HCT116 (cell line): ENCODE results near the gene FCN3. TPM values are rescaled to one million over a fixed set of nuclear protein-coding genes. Genes with fewer than 3 reads are reported as not detected.

ENCODE experiments used
- ATAC-seq: fragments of 200-7000 bp; cut with Tn5 transposase; 2 replicates; pipeline ENCODE4 v1.9.1; 2020; ENCODE audit warnings: mild to moderate bottlenecking, moderate library complexity
- BruUV-seq: library from RNA; stranded (reverse); fragments of 400-500 nt; replicated peaks from 2 replicates; lab custom pipeline; 2021; lab: Mats Ljungman, UMichigan
- CTCF ChIA-PET: fragments of 300-600 bp; sonication (Branson Sonifier 250); formaldehyde crosslinking; loops from one replicate; lab custom pipeline; 2021; ENCODE audit warnings: antibody characterized with exemption; lab: Charles Lee
- POLR2A ChIA-PET: fragments of 300-600, 350-600 bp; sonication (Branson Sonifier 250); formaldehyde crosslinking; loops from one replicate; lab custom pipeline; 2021; ENCODE audit warnings: antibody characterized with exemption; lab: Charles Lee
- RAD21 ChIA-PET, 2 experiments: fragments of 300-600 bp; sonication (Branson Sonifier 250); formaldehyde crosslinking; loops; one replicate each; lab custom pipeline; 2023; ENCODE audit warnings: low total read pairs in 2 of 2; ENCODE audit not compliant: uncharacterized antibody in 2 of 2, unreplicated experiment in 2 of 2, low non-redundant PET in 1 of 2; lab: Charles Lee
- DNase-seq: peaks from one replicate; pipeline ENCODE4 v3.0.0-alpha.2; 2010; ENCODE audit warnings: low read depth, low spot score
- H2AFZ ChIP-seq: fragments of 200-600 bp; shearing (Covaris generic), sonication (generic); 2 replicates; pipeline ENCODE4 v1.6.1; 2017; ENCODE audit warnings: low read depth, mixed run types, mixed read lengths, antibody characterized with exemption, low read length; ENCODE audit not compliant: poor library complexity, severe bottlenecking
- H3K27ac ChIP-seq: 2 replicates; pipeline ENCODE4 v1.5.1; 2012; ENCODE audit warnings: low read depth, low read length
- H3K27me3 ChIP-seq: fragments of 200-600 bp; sonication (generic); 2 replicates; pipeline ENCODE4 v1.6.1; 2016; ENCODE audit warnings: mixed run types, low read length, mixed read lengths; ENCODE audit not compliant: insufficient read depth
- H3K36me3 ChIP-seq, 2 experiments: fragments of 200-500 bp in 1 of 2; fragments of 200-600 bp in 1 of 2; sonication (Bioruptor generic) in 1 of 2; sonication (generic) in 1 of 2; 2 replicates each; pipeline versions ENCODE4 v1.5.1 to v1.6.1; 2014 to 2016; ENCODE audit warnings: low read length in 2 of 2, inconsistent platforms in 1 of 2, mixed read lengths in 1 of 2, mixed run types in 1 of 2; ENCODE audit not compliant: insufficient read depth in 2 of 2, control insufficient read depth in 1 of 2
- H3K4me1 ChIP-seq, 2 experiments: fragments of 200-600 bp in 1 of 2; sonication (generic) in 1 of 2; 2 replicates each; pipeline versions ENCODE4 v1.5.1 to v1.6.1; 2012 to 2017; ENCODE audit warnings: low read length in 2 of 2, inconsistent platforms in 1 of 2, mild to moderate bottlenecking in 1 of 2, mixed read lengths in 1 of 2, mixed run types in 1 of 2, moderate library complexity in 1 of 2; ENCODE audit not compliant: insufficient read depth in 2 of 2, control insufficient read depth in 1 of 2
- H3K4me2 ChIP-seq: fragments of 200-600 bp; sonication (generic); 2 replicates; pipeline ENCODE4 v1.6.1; 2017; ENCODE audit warnings: mixed run types, low read length, mixed read lengths
- H3K4me3 ChIP-seq, 2 experiments: fragments of 200-600 bp in 1 of 2; sonication (generic) in 1 of 2; replicated peaks in 1 of 2; 2 replicates each; pipeline ENCODE4 v1.5.1; 2011 to 2016; ENCODE audit warnings: low read length in 2 of 2, control low read depth in 1 of 2, low read depth in 1 of 2, mild to moderate bottlenecking in 1 of 2, mixed read lengths in 1 of 2, mixed run types in 1 of 2
- H3K79me2 ChIP-seq: fragments of 200-600 bp; sonication (generic); 2 replicates; pipeline ENCODE4 v1.6.1; 2017; ENCODE audit warnings: mild to moderate bottlenecking, mixed run types, low read length, moderate library complexity, mixed read lengths; ENCODE audit not compliant: insufficient read depth
- H3K9ac ChIP-seq: fragments of 200-600 bp; sonication (generic); 2 replicates; pipeline ENCODE4 v1.6.1; 2016; ENCODE audit warnings: low read length, mixed read lengths
- H3K9me2 ChIP-seq: fragments of 200-600 bp; sonication (generic), shearing (Covaris generic); 2 replicates; pipeline ENCODE4 v1.6.1; 2017; ENCODE audit warnings: mixed run types, mild to moderate bottlenecking, moderate library complexity; ENCODE audit not compliant: insufficient read depth
- H3K9me3 ChIP-seq, 2 experiments: fragments of 200-500 bp in 1 of 2; fragments of 200-600 bp in 1 of 2; sonication (Bioruptor generic) in 1 of 2; sonication (generic) in 1 of 2; 2 replicates each; pipeline ENCODE4 v1.6.1; 2014 to 2017; ENCODE audit warnings: low read length in 2 of 2, mixed read lengths in 2 of 2, inconsistent platforms in 1 of 2, low read depth in 1 of 2, mild to moderate bottlenecking in 1 of 2, mixed run types in 1 of 2, moderate library complexity in 1 of 2; ENCODE audit not compliant: control insufficient read depth in 1 of 2, insufficient read depth in 1 of 2
- H4K20me1 ChIP-seq: fragments of 200-600 bp; sonication (generic), shearing (Covaris generic); 2 replicates; pipeline ENCODE4 v1.6.1; 2017; ENCODE audit warnings: mixed run types, mild to moderate bottlenecking, moderate library complexity; ENCODE audit not compliant: insufficient read depth
- EGR1 ChIP-seq: IDR thresholded peaks from 2 replicates; pipeline ENCODE4 v1.6.1; 2012; ENCODE audit warnings: low read depth
- ZFX ChIP-seq: fragments of 450-650 bp; IDR thresholded peaks from 2 replicates; pipeline ENCODE4 v1.6.1; 2017
- intact Hi-C: fragments of 100-400 bp; cut with micrococcal nuclease; formaldehyde crosslinking; loops from 2 replicates; pipeline ENCODE4 v1.10.0; 2022
- total RNA-seq: library from RNA; stranded (reverse); gene quantifications from one replicate; pipeline ENCODE4 v1.2.1, GENCODE V29; 2021; ENCODE audit not compliant: unreplicated experiment
- TF ChIP-seq, protein P1 (sequence below), 3 experiments: fragments of 200-600 bp in 1 of 3; sonication (generic) in 1 of 3; IDR thresholded peaks in 2 of 3; conservative IDR thresholded peaks in 1 of 3; 2 replicates each; pipeline ENCODE4 v1.5.1; 2012 to 2017; ENCODE audit warnings: low read depth in 2 of 3, low read length in 2 of 3, antibody characterized with exemption in 1 of 3, borderline replicate concordance in 1 of 3, control low read depth in 1 of 3, mild to moderate bottlenecking in 1 of 3, mixed read lengths in 1 of 3, mixed run types in 1 of 3, moderate library complexity in 1 of 3; ENCODE audit not compliant: insufficient read depth in 1 of 3

The FCN3 gene
- total RNA-seq, 1 experiment from 2014 or later = 1.2 TPM

DNA sequence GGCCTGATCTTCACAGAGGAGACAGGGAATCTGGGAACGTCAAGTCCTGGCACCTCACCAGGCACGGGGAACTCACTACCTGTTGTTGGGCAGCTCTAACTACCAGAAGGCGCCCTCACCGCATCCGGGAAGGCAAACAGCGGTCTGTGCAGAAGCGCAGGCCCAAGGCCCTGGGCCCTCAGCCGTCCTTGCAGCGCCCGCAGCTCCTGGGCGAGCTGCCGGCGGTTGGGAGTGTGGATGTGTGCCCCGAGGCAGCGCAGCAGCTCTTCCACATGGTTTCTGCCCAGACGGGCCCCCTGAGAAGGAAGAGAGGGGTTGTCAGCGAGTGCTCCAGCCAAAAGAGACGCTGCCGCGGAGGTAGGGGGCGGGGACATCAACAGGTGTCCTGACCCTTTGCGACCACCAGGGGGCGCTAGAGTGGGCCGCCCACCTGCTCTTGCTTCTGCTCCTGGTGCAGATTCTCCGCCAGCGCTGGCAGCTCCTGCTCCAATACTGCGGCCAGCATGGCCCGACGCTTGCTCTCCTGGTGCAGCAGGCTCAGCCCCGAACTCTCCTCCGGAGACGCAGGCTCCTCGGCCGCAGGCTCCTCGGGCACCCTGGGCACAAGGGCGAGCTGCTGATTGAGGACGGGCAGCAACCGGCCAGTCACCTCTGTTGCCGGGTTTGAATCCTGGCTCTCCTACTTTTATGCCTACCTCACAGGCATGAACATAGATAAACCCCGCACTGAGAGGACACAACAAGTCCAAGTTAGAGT, 17.2 kb downstream of the FCN3 start:
- peak overlapping the region; percentile 39; the same call in 1 of the 2 replicates for H3K27ac ChIP-seq
- TF ChIP-seq, protein P1, sequence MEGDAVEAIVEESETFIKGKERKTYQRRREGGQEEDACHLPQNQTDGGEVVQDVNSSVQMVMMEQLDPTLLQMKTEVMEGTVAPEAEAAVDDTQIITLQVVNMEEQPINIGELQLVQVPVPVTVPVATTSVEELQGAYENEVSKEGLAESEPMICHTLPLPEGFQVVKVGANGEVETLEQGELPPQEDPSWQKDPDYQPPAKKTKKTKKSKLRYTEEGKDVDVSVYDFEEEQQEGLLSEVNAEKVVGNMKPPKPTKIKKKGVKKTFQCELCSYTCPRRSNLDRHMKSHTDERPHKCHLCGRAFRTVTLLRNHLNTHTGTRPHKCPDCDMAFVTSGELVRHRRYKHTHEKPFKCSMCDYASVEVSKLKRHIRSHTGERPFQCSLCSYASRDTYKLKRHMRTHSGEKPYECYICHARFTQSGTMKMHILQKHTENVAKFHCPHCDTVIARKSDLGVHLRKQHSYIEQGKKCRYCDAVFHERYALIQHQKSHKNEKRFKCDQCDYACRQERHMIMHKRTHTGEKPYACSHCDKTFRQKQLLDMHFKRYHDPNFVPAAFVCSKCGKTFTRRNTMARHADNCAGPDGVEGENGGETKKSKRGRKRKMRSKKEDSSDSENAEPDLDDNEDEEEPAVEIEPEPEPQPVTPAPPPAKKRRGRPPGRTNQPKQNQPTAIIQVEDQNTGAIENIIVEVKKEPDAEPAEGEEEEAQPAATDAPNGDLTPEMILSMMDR (IDR thresholded peaks at IDR 0.05 in 2 of 3, conservative IDR thresholded peaks at IDR 0.05 in 1 of 3; ENCODE audit: borderline replicate concordance in 1 of 3, insufficient read depth in 1 of 3, low read depth in 2 of 3, low read length in 2 of 3) = peak; percentile 80 to 94 (median 85)
- TF ChIP-seq EGR1 (no peak), ZFX (peak; percentile 37; the same call in 1 of the 2 replicates)
- no peaks in the 10 kb centered on the region for H3K9me2 ChIP-seq
- POLR2A ChIA-PET = interaction anchor here (1.5 kb wide), 1 partner anchor 9 kb away, joined by 3 read pairs; no protein-coding TSS in a partner anchor
- no peaks in the 10 kb centered on the region for H3K79me2 ChIP-seq
- peaks cover 7 to 11% of the 10 kb centered on the region in 2 experiments; a peak in 3 of 4 replicates for H3K4me1 ChIP-seq
- intact Hi-C loops = loop anchor here (1.0 kb wide), 1 partner anchor 31 kb away; no protein-coding TSS in a partner anchor
- H3K4me2 ChIP-seq = no peak overlapping the region
- CTCF ChIA-PET = interaction anchor here (1.0 to 2.5 kb wide), 6 partner anchors 8 to 313 kb away, joined by 3 to 25 read pairs (median 5); partner anchors contain the start of genes MAP3K6 and SYTL1
- H3K27me3 ChIP-seq = no peaks in the 10 kb centered on the region
- no peak overlapping the region for H3K9ac ChIP-seq
- H2AFZ ChIP-seq = no peak overlapping the region
- ATAC-seq (peak; percentile 87), DNase-seq (no peak)
- BruUV-seq = no TSS peak
- no peaks in the 10 kb centered on the region for H3K9me3 ChIP-seq
- RAD21 ChIA-PET = interaction anchor here (0.6 to 1.5 kb wide), 5 partner anchors 11 to 38 kb away, joined by 3 to 5 read pairs (median 3); partner anchors contain the start of gene SYTL1 (in 1 of the 2)
- no peaks in the 10 kb centered on the region for H4K20me1 ChIP-seq
- H3K36me3 ChIP-seq = peaks cover 0 to 7% of the 10 kb centered on the region in 2 experiments; a peak in 1 of 4 replicates
- no peak overlapping the region for H3K4me3 ChIP-seq
